Activated T-helper 2 cell treated with anti-CD3 and anti-CD28 coated beads, Interferon-gamma antibody, Interleukin-2, Interleukin-4, amounts not matched to agents 10 μg/mL and 5 μg/mL and 100 μg/mL, durations not matched to agents 14 hours and 24 hours and 36 hours (primary cell): ENCODE measurements around the gene SHANK1. TPM values are rescaled to one million over a fixed set of nuclear protein-coding genes. Genes with fewer than 3 reads are reported as not detected.

Experiments
- DNase-seq: peaks from one replicate; pipeline ENCODE4 v3.0.0; 2021; ENCODE audit warnings: low spot score
- H3K27ac Mint-ChIP-seq: one replicate; pipeline ENCODE4 v1.8.0; 2021; ENCODE audit warnings: mixed read lengths
- H3K27me3 Mint-ChIP-seq: one replicate; pipeline ENCODE4 v1.8.0; 2021; ENCODE audit warnings: low read depth, mixed read lengths
- H3K36me3 Mint-ChIP-seq: one replicate; pipeline ENCODE4 v1.8.0; 2021; ENCODE audit warnings: low read depth, mixed read lengths
- H3K4me1 Mint-ChIP-seq: one replicate; pipeline ENCODE4 v1.8.0; 2021; ENCODE audit warnings: low read depth, mixed read lengths
- H3K4me3 Mint-ChIP-seq: one replicate; pipeline ENCODE4 v1.8.0; 2021; ENCODE audit warnings: low read depth, mild to moderate bottlenecking, moderate library complexity, mixed read lengths
- H3K9me3 Mint-ChIP-seq: one replicate; pipeline ENCODE4 v1.8.0; 2021; ENCODE audit warnings: mixed read lengths
- intact Hi-C: fragments of 100-400 bp; cut with micrococcal nuclease; formaldehyde crosslinking; loops from one replicate; pipeline ENCODE4 v1.15.1; 2023
- total RNA-seq: library from RNA; stranded (reverse); gene quantifications from 2 replicates; pipeline ENCODE4 v1.2.3, GENCODE V29; 2022

The SHANK1 gene
- total RNA-seq, 1 donor from 2014 or later = not detected

GRCh38 chr19:50652722-50653121 is 66.9 kb downstream of the SHANK1 start:
- peaks cover 15% of the 10 kb centered on the region for H3K9me3 Mint-ChIP-seq
- H3K4me3 Mint-ChIP-seq = no peak overlapping the region
- intact Hi-C loops = no loop called here

GRCh38 chr19:50651174-50651573 is 68.4 kb downstream of the SHANK1 start:
- peaks cover 6% of the 10 kb centered on the region for H3K27me3 Mint-ChIP-seq
- H3K4me1 Mint-ChIP-seq = no peaks in the 10 kb centered on the region
- no peak overlapping the region for H3K4me3 Mint-ChIP-seq
- intact Hi-C loops = no loop called here
- no peak overlapping the region for H3K27ac Mint-ChIP-seq
- no peak for DNase-seq
- peaks cover 7% of the 10 kb centered on the region for H3K9me3 Mint-ChIP-seq
- no peaks in the 10 kb centered on the region for H3K36me3 Mint-ChIP-seq

More at GRCh38 chr19:50652722-50653121, 66.9 kb downstream of the SHANK1 start:
- Mint-ChIP-seq H3K4me1 (peaks cover 7% of the 10 kb centered on the region), H3K27me3 (peaks cover 6% of the 10 kb centered on the region), H3K27ac (no peak overlapping the region), H3K36me3 (no peaks in the 10 kb centered on the region)
- no peak for DNase-seq

DNA sequence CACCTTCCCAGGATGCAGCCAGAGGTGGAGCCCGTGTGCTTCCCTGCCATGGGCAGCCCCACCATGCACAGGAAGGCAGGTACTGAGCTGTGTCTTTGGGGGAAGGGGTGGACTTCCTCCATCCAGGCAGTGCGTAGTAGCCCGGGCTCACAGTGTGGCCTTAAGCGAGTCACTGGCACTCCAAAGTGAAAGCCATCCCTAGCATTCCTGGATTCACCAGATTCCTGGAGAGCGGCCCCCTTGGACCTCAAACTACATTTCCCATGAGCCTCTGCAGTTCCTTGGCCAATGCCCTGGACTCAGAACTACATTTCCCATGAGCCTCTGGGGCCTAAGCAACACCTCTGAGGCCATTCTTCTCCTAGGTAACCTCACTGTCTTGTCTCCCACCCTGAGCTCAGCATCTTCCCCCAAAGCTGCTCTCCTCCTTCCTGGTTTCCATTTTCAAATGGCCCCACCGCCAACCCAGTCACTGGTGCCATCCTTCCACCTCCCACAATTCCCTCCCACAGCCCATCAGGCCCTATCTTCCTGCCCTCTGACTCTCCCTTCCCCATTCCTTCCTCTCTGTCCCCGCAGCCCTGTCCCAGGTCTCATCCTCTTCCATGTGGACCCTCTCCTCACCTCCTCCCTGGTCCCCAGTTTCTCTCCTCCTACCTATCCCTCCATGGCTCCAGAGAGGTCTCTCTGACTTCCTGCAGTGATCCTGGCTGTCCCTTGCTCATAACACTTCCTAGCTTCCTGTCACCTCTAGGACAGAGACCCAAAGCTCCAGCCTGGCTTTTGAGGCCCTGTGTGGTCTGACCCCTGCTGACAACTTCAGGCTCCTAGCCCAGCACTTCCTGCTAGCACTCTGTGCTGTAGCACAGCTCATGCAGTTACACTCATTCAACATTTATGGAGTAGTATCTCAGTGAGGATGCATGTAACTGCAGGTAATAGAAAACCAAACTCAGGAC is 69.9 kb downstream of the SHANK1 start, which contains the start of gene C19orf81:
Gene C19orf81 (plus strand): TSS at position 13 of the 959 bp plus-strand sequence. CDS start 0 bp downstream, at position 13.
- no peak for DNase-seq
- Mint-ChIP-seq H3K27me3 (peaks cover 6% of the 10 kb centered on the region), H3K36me3 (no peaks in the 10 kb centered on the region), H3K4me3 (no peak within 1 kb of the TSS), H3K9me3 (peaks cover 1% of the 10 kb centered on the region), H3K4me1 (no peaks in the 10 kb centered on the region), H3K27ac (no peak within 1 kb of the TSS)
- intact Hi-C loops = no loop called here

- Mint-ChIP-seq H3K4me3 (no peak overlapping the region), H3K36me3 (no peaks in the 10 kb centered on the region), H3K4me1 (no peaks in the 10 kb centered on the region), H3K27ac (no peak overlapping the region), H3K27me3 (peaks cover under 1% of the 10 kb centered on the region), H3K9me3 (no peaks in the 10 kb centered on the region)
- intact Hi-C loops = no loop called here
- DNase-seq = no peak
Measured at GRCh38 chr19:50648659-50649058, 70.9 kb downstream of the SHANK1 start.

DNA sequence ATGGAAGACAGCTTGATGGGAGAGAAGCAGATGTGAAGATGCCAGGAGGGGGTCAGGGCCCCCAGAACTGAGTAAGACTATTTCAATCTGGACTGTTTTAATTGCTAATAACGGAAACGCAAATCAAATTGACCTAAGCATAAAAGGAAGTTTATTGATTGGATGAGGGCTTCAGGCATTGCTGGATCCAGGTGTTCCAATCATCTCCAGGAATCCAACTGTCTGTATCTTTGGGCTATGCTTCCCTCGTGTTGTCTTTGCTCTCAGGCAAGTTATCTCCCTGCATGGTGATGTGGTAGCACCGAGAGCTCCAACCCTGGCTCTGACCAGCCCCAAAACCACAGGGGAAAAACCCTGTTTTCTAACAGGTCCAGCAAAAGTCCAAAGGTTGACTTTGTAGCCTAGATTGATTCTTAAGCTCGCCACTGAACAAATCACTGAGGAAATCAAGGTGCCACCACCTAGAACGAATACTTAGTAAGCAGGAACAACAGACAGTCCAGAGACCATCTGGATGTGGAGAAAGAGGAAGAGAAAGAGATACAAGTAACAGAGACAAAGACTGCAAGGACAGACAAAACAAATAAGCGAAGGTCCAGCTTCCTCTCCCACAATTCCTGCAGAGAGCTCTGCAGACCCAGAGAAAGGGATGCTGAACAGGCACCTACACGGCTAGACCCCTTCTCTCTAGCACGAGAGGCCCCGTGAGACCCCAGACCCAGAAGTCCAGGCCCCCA is 71.6 kb downstream of the SHANK1 start:
- H3K36me3 Mint-ChIP-seq = no peaks in the 10 kb centered on the region
- no peaks in the 10 kb centered on the region for H3K9me3 Mint-ChIP-seq
- H3K4me1 Mint-ChIP-seq = no peaks in the 10 kb centered on the region
- no peak overlapping the region for H3K27ac Mint-ChIP-seq
- no peak overlapping the region for H3K4me3 Mint-ChIP-seq
- intact Hi-C loops = no loop called here
- no peaks in the 10 kb centered on the region for H3K27me3 Mint-ChIP-seq
- DNase-seq = no peak

- Mint-ChIP-seq H3K9me3 (no peaks in the 10 kb centered on the region), H3K4me1 (no peaks in the 10 kb centered on the region), H3K27me3 (peaks cover 2% of the 10 kb centered on the region), H3K4me3 (no peak overlapping the region), H3K36me3 (no peaks in the 10 kb centered on the region), H3K27ac (no peak overlapping the region)
- no peak for DNase-seq
- intact Hi-C loops = no loop called here
Measured at GRCh38 chr19:50646074-50646807, 73.4 kb downstream of the SHANK1 start.

GRCh38 chr19:50645107-50645506 is 74.5 kb downstream of the SHANK1 start:
- H3K36me3 Mint-ChIP-seq = no peaks in the 10 kb centered on the region
- no peaks in the 10 kb centered on the region for H3K4me1 Mint-ChIP-seq
- intact Hi-C loops = no loop called here
- H3K27ac Mint-ChIP-seq = no peak overlapping the region
- H3K4me3 Mint-ChIP-seq = no peak overlapping the region
- peaks cover 7% of the 10 kb centered on the region for H3K27me3 Mint-ChIP-seq
- no peaks in the 10 kb centered on the region for H3K9me3 Mint-ChIP-seq
- DNase-seq = no peak

- H3K36me3 Mint-ChIP-seq = no peaks in the 10 kb centered on the region
- DNase-seq = no peak
- H3K4me1 Mint-ChIP-seq = no peaks in the 10 kb centered on the region
- no peak overlapping the region for H3K4me3 Mint-ChIP-seq
- H3K27ac Mint-ChIP-seq = no peak overlapping the region
- no peaks in the 10 kb centered on the region for H3K9me3 Mint-ChIP-seq
- intact Hi-C loops = no loop called here
- peaks cover 9% of the 10 kb centered on the region for H3K27me3 Mint-ChIP-seq
Measured at GRCh38 chr19:50644315-50644915, 75.2 kb downstream of the SHANK1 start.

- DNase-seq = no peak
- Mint-ChIP-seq H3K4me3 (no peak overlapping the region), H3K4me1 (peaks cover 2% of the 10 kb centered on the region), H3K27me3 (peaks cover 30% of the 10 kb centered on the region), H3K9me3 (peaks cover under 1% of the 10 kb centered on the region), H3K36me3 (no peaks in the 10 kb centered on the region), H3K27ac (no peak overlapping the region)
- intact Hi-C loops = no loop called here
Measured at GRCh38 chr19:50640368-50640767, 79.2 kb downstream of the SHANK1 start.

- Mint-ChIP-seq H3K4me1 (peaks cover 2% of the 10 kb centered on the region), H3K27ac (no peak within 1 kb of the TSS), H3K27me3 (peaks cover 30% of the 10 kb centered on the region), H3K4me3 (peak within 1 kb of the TSS; percentile 66), H3K9me3 (peaks cover 3% of the 10 kb centered on the region), H3K36me3 (no peaks in the 10 kb centered on the region)
- DNase-seq = no peak
- intact Hi-C loops = no loop called here
Measured at GRCh38 chr19:50639121-50640112, 80.2 kb downstream of the SHANK1 start, which contains the start of gene SYT3. Gene SYT3, minus strand, starts transcription at chr19:50639881. Its CDS starts 2,470 bp downstream, at chr19:50637411.

DNA sequence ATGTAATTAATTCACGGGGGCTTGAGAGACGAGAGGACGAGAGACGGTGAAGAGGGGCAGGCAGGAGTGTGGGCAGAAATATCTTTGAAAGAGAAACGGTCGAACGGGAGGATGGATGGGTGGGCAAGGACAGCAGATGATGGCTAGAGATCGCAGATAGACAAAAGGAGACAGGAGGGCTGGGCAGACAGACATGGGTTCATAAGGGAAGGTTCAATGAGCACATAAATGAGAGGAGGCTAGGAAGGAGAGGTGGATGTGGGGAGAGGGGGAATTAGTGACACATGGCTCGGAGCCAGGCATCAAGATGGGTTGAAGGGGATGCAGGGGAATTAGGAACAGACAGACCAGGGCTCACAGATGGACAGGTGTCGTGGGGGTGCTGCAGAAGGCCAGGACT is 81.0 kb downstream of the SHANK1 start:
- no peak overlapping the region for H3K4me3 Mint-ChIP-seq
- no peak overlapping the region for H3K27ac Mint-ChIP-seq
- intact Hi-C loops = no loop called here
- H3K36me3 Mint-ChIP-seq = no peaks in the 10 kb centered on the region
- peaks cover 30% of the 10 kb centered on the region for H3K27me3 Mint-ChIP-seq
- DNase-seq = no peak
- peaks cover 9% of the 10 kb centered on the region for H3K9me3 Mint-ChIP-seq
- peaks cover 2% of the 10 kb centered on the region for H3K4me1 Mint-ChIP-seq
